ENCODE data around the gene BORCS8.
A peak's percentile ranks its signal among the peaks of the same experiment; 100 is the strongest.
"Not testable (repeated sequence)": the region's sequence is repeated elsewhere in the genome, so short reads cannot be mapped to it uniquely, and the experiment has no call there.

The BORCS8 gene

GRCh38 chr19:19179548-19180441 lies 12.2 kb downstream of the BORCS8 start:
- DNase-seq = no peak

- DNase-seq = no peak
Observed at GRCh38 chr19:19176950-19177349, 15.0 kb downstream of the BORCS8 start.

- not testable (repeated sequence) for DNase-seq
Observed at GRCh38 chr19:19173243-19173642, 18.7 kb downstream of the BORCS8 start.

- DNase-seq = no peak
Observed at GRCh38 chr19:19171821-19172532, 20.0 kb downstream of the BORCS8 start.

- no peak for DNase-seq
Observed at GRCh38 chr19:19170873-19171672, 20.9 kb downstream of the BORCS8 start.

- peak; percentile 50 for DNase-seq
Observed at GRCh38 chr19:19170053-19170872, 21.7 kb downstream of the BORCS8 start, which contains the start of gene MEF2B. MEF2B (minus strand) TSS chr19:19170263; CDS start chr19:19150735, 19,528 bp downstream.

- DNase-seq = no peak
Observed at GRCh38 chr19:19169236-19170052, 22.5 kb downstream of the BORCS8 start.

GRCh38 chr19:19167612-19168011 lies 24.3 kb downstream of the BORCS8 start:
- no peak for DNase-seq

GRCh38 chr19:19165396-19165795 lies 26.6 kb downstream of the BORCS8 start:
- DNase-seq = no peak

GRCh38 chr19:19162495-19162894 lies 29.5 kb downstream of the BORCS8 start:
- DNase-seq = no peak

- no peak for DNase-seq
Observed at GRCh38 chr19:19160461-19161035, 31.4 kb downstream of the BORCS8 start.

GRCh38 chr19:19159534-19159933 lies 32.4 kb downstream of the BORCS8 start:
- DNase-seq = no peak

GRCh38 chr19:19157808-19158207 lies 34.1 kb downstream of the BORCS8 start:
- DNase-seq = no peak

- DNase-seq = no peak
Observed at GRCh38 chr19:19155495-19156219, 36.3 kb downstream of the BORCS8 start.

- DNase-seq = no peak
Observed at GRCh38 chr19:19154768-19155494, 37.0 kb downstream of the BORCS8 start.

GRCh38 chr19:19152668-19153384 lies 39.1 kb downstream of the BORCS8 start:
- DNase-seq = no peak

GRCh38 chr19:19151418-19151817 lies 40.5 kb downstream of the BORCS8 start:
- DNase-seq = no peak

GRCh38 chr19:19149435-19149834 lies 42.5 kb downstream of the BORCS8 start:
- no peak for DNase-seq

- DNase-seq = not testable (repeated sequence)
Observed at GRCh38 chr19:19148504-19148903, 43.4 kb downstream of the BORCS8 start.
